Heart left ventricle (tissue), 13 donors: ENCODE results near the gene PRAMEF12.
"Not testable (repeated sequence)": the region's sequence is repeated elsewhere in the genome, so short reads cannot be mapped to it uniquely, and the experiment has no call there.

Experiments used
- CTCF ChIP-seq, 12 donors: fragments of 200-600 bp; sonication (generic) in 4 of 12; IDR thresholded peaks; one replicate each; pipeline versions ENCODE4 v1.5.0 to v1.8.0; 2018 to 2022; ENCODE audit warnings: antibody characterized with exemption in 12 of 12, mild to moderate bottlenecking in 5 of 12
- POLR2A ChIP-seq, 2 donors: fragments of 450-650 bp; IDR thresholded peaks; one replicate each; pipeline ENCODE4 v1.6.1; 2017; ENCODE audit warnings: antibody characterized with exemption in 2 of 2, mild to moderate bottlenecking in 2 of 2, moderate library complexity in 2 of 2
- donor health status: ischemic (EF 13 %, LVEDD 7.1; RV severe dilation, severe dysfunction).
- donor health status: DM: no; HTN: yes; CAD: no.
- donor health status: DM: no; HTN: no; CAD: no.
- donor health status: ischemic (EF 25% LVEDD 6.9; RV normal size, moderate dysfunction).
- donor health status: ischemic (EF 25% LVEDD 5.7; RV mildly dilated, moderate dysfunction).
- donor health status: ischemic (EF 35%, LVEDD 5.7; RV mildly dilated, moderate dysfunction).
- donor health status: nonischemic (EF 11% LVEDD 7.7; RV severe dilation, severe dysfunction).
- donor health status: DM: yes; HTN: yes; CAD: no.
- donor health status: PGD.
- donor health status: ischemic (EF 29% LVEDD 5.4; RV normal size, mild dysfunction).
- donor health status: nonischemic (EF 23%, LVEDD 6.1; RV moderate dilation, normal function).

- TF ChIP-seq CTCF, POLR2A (IDR thresholded peaks at IDR 0.05): not testable (repeated sequence)
These were observed 45.5 kb downstream of the PRAMEF12 start for GRCh38 chr1:12819061-12819460.
